Thyroid gland (tissue), 4 donors: ENCODE measurements around the gene ALPL.

ENCODE experiments used
- POLR2A ChIP-seq, 2 donors: fragments of 450-650 bp; IDR thresholded peaks; one replicate each; pipeline ENCODE4 v1.6.1; 2017; ENCODE audit warnings: antibody characterized with exemption in 2 of 2, mild to moderate bottlenecking in 2 of 2, moderate library complexity in 1 of 2
- TF ChIP-seq, protein P1 (sequence below), 6 experiments: fragments of 200-600 bp in 3 of 6; fragments of 450-650 bp in 3 of 6; sonication (generic) in 3 of 6; IDR thresholded peaks; one replicate each; pipeline ENCODE4 v1.5.1; 2016 to 2019; ENCODE audit warnings: antibody characterized with exemption in 6 of 6, mild to moderate bottlenecking in 2 of 6, inconsistent platforms in 1 of 6, moderate library complexity in 1 of 6

DNA sequence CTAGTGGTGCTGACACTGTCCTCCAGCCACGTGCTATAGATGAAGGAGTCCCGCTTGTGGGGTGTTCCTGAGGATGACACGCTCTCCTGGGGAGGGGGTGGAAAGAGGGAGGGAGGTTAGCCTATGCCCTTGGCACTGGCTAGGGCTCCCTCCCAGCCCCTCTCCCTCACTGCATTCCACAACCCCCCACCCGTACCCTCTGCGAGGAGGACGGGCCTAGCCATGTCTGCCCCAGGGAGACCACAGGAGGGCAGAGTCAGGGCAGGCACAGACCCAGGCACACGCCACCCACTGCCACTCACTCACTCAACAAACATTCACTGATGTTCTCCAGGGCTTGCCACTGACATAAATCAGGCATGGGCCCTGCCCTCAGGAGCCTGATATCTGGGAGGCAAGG, 89.2 kb downstream of the ALPL start:
- TF ChIP-seq, protein P1, sequence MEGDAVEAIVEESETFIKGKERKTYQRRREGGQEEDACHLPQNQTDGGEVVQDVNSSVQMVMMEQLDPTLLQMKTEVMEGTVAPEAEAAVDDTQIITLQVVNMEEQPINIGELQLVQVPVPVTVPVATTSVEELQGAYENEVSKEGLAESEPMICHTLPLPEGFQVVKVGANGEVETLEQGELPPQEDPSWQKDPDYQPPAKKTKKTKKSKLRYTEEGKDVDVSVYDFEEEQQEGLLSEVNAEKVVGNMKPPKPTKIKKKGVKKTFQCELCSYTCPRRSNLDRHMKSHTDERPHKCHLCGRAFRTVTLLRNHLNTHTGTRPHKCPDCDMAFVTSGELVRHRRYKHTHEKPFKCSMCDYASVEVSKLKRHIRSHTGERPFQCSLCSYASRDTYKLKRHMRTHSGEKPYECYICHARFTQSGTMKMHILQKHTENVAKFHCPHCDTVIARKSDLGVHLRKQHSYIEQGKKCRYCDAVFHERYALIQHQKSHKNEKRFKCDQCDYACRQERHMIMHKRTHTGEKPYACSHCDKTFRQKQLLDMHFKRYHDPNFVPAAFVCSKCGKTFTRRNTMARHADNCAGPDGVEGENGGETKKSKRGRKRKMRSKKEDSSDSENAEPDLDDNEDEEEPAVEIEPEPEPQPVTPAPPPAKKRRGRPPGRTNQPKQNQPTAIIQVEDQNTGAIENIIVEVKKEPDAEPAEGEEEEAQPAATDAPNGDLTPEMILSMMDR (IDR thresholded peaks at IDR 0.05) = no peak
- TF ChIP-seq POLR2A (IDR thresholded peaks at IDR 0.05) = no peak
